ENCODE results near the gene NTN1. TPM values are rescaled to one million over a fixed set of nuclear protein-coding genes. Genes with fewer than 3 reads are reported as not detected.
"Not testable (repeated sequence)": the region's sequence is repeated elsewhere in the genome, so short reads cannot be mapped to it uniquely, and the experiment has no call there.

Gene NTN1
- total RNA-seq, 3 donors from 2014 or later (not counting 1 experiment from before 2014, with no cell fraction given) = 0.12 to 0.15 (median 0.14) TPM

GRCh38 chr17:8986295-8986694 is 35.0 kb upstream of the NTN1 start:
- no peaks in the 10 kb centered on the region for H3K9me3 Mint-ChIP-seq
- no peaks in the 10 kb centered on the region for H3K27me3 ChIP-seq (ENCODE audit: control insufficient read depth, insufficient read depth, low read length)
- H3K4me1 ChIP-seq (ENCODE audit: control insufficient read depth, insufficient read depth, low read length) = peaks cover 11% of the 10 kb centered on the region
- no peaks in the 10 kb centered on the region for H3K36me3 Mint-ChIP-seq
- no peak overlapping the region for H3K27ac ChIP-seq (ENCODE audit: low read length)
- no peak for DNase-seq
- intact Hi-C loops (cut with micrococcal nuclease) = no loop called here
- TF ChIP-seq, protein P1, sequence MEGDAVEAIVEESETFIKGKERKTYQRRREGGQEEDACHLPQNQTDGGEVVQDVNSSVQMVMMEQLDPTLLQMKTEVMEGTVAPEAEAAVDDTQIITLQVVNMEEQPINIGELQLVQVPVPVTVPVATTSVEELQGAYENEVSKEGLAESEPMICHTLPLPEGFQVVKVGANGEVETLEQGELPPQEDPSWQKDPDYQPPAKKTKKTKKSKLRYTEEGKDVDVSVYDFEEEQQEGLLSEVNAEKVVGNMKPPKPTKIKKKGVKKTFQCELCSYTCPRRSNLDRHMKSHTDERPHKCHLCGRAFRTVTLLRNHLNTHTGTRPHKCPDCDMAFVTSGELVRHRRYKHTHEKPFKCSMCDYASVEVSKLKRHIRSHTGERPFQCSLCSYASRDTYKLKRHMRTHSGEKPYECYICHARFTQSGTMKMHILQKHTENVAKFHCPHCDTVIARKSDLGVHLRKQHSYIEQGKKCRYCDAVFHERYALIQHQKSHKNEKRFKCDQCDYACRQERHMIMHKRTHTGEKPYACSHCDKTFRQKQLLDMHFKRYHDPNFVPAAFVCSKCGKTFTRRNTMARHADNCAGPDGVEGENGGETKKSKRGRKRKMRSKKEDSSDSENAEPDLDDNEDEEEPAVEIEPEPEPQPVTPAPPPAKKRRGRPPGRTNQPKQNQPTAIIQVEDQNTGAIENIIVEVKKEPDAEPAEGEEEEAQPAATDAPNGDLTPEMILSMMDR (IDR thresholded peaks at IDR 0.05) = peak; percentile 43
- H3K27ac Mint-ChIP-seq = peak overlapping the region; percentile 59 to 89
- no peaks in the 10 kb centered on the region for H3K27me3 Mint-ChIP-seq (ENCODE audit: low read depth in 2 of 2)
- H3K4me3 Mint-ChIP-seq = no peak overlapping the region
- H3K9me3 ChIP-seq (ENCODE audit: control insufficient read depth, insufficient read depth, low read length) = no peaks in the 10 kb centered on the region
- H3K36me3 ChIP-seq (ENCODE audit: control insufficient read depth, insufficient read depth, low read length) = no peaks in the 10 kb centered on the region
- peaks cover 13 to 21% of the 10 kb centered on the region in 2 donors for H3K4me1 Mint-ChIP-seq
- peak in 2 of 3 donors; percentile 36 to 44 for ATAC-seq
- H3K4me3 ChIP-seq (ENCODE audit: low read length) = no peak overlapping the region
- WGBS (ENCODE audit: insufficient coverage) = 38% methylated on average over 1 of the region's 2 CpGs

- H3K27ac Mint-ChIP-seq; H3K27me3 Mint-ChIP-seq (ENCODE audit: low read depth in 2 of 2); H3K27me3 ChIP-seq (ENCODE audit: control insufficient read depth, insufficient read depth, low read length); H3K9me3 ChIP-seq (ENCODE audit: control insufficient read depth, insufficient read depth, low read length); ATAC-seq; H3K27ac ChIP-seq (ENCODE audit: low read length); H3K4me3 Mint-ChIP-seq; H3K9me3 Mint-ChIP-seq; DNase-seq; H3K4me3 ChIP-seq (ENCODE audit: low read length); intact Hi-C loops (cut with micrococcal nuclease); H3K36me3 ChIP-seq (ENCODE audit: control insufficient read depth, insufficient read depth, low read length); H3K36me3 Mint-ChIP-seq: not testable (repeated sequence)
- peaks cover 18% of the 10 kb centered on the region for H3K4me1 ChIP-seq (ENCODE audit: control insufficient read depth, insufficient read depth, low read length)
- 100% methylated on average over 1 of the region's 2 CpGs for WGBS (ENCODE audit: insufficient coverage)
- H3K4me1 Mint-ChIP-seq = peaks cover 13 to 27% of the 10 kb centered on the region in 2 donors
Observed at GRCh38 chr17:8988263-8988935, 32.9 kb upstream of the NTN1 start.

DNA sequence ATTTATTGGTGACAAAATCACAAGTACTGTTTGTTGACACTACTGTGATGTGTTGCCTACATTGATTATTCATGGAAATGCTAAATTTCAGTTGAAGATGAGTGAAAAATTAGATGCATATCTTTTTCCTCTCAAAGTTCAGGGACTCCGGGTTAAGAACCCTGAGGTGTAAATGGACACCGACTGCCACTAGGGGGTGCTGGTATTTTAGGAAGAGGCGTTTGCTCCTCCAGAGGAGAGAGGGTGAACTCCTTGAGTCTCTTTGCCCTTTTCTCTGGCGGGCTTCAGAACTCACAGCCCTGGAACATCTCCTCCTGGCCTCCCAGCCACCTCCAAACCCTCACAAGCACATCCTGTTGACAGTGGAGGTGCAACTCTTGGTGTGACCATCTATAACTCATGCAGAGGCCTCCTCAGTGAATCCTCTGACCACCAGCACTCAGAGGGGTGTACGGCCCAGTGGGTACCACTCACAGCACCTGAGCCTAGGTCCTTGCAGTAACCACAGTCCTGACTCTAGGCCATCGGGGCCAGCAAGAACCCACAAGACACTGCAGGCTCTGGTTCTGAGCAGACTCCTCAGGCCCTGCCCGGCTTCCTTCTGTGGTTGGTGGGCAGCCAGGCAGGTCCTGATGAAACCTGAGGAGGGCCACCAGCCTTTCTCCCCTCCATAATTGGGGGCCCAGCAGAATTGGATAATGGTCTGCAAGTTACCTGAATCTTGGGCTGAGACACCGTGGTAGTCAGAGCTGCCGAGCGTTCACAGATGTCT is 29.6 kb upstream of the NTN1 start:
- H3K27me3 Mint-ChIP-seq (ENCODE audit: low read depth in 2 of 2) = peaks cover 0 to 3% of the 10 kb centered on the region in 2 donors
- TF ChIP-seq, protein P1 (IDR thresholded peaks at IDR 0.05) = peak; percentile 89
- H3K36me3 ChIP-seq (ENCODE audit: control insufficient read depth, insufficient read depth, low read length) = no peaks in the 10 kb centered on the region
- H3K4me3 ChIP-seq (ENCODE audit: low read length) = no peak overlapping the region
- WGBS (ENCODE audit: insufficient coverage) = 51% methylated on average over 10 of the region's 10 CpGs
- no peak overlapping the region for H3K27ac Mint-ChIP-seq
- intact Hi-C loops (cut with micrococcal nuclease) = no loop called here
- no peaks in the 10 kb centered on the region for H3K9me3 ChIP-seq (ENCODE audit: control insufficient read depth, insufficient read depth, low read length)
- H3K4me1 Mint-ChIP-seq = peaks cover 0 to 12% of the 10 kb centered on the region in 2 donors
- no peak overlapping the region for H3K4me3 Mint-ChIP-seq
- H3K27ac ChIP-seq (ENCODE audit: low read length) = no peak overlapping the region
- no peaks in the 10 kb centered on the region for H3K36me3 Mint-ChIP-seq
- ATAC-seq (peak; percentile 79 to 87 (median 81)), DNase-seq (peak; percentile 44 to 83)
- no peaks in the 10 kb centered on the region for H3K9me3 Mint-ChIP-seq
- peaks cover 6% of the 10 kb centered on the region for H3K4me1 ChIP-seq (ENCODE audit: control insufficient read depth, insufficient read depth, low read length)
- H3K27me3 ChIP-seq (ENCODE audit: control insufficient read depth, insufficient read depth, low read length) = no peaks in the 10 kb centered on the region

GRCh38 chr17:8994319-8994718 is 27.0 kb upstream of the NTN1 start:
- Mint-ChIP-seq H3K27me3 (ENCODE audit: low read depth in 2 of 2) (peaks cover 0 to 7% of the 10 kb centered on the region in 2 donors), H3K27ac (no peak overlapping the region), H3K9me3 (no peaks in the 10 kb centered on the region), H3K4me1 (peaks cover 0 to 12% of the 10 kb centered on the region in 2 donors), H3K4me3 (no peak overlapping the region), H3K36me3 (no peaks in the 10 kb centered on the region)
- Histone ChIP-seq H3K36me3 (ENCODE audit: control insufficient read depth, insufficient read depth, low read length) (no peaks in the 10 kb centered on the region), H3K4me1 (ENCODE audit: control insufficient read depth, insufficient read depth, low read length) (peaks cover 6% of the 10 kb centered on the region), H3K4me3 (ENCODE audit: low read length) (no peak overlapping the region), H3K27me3 (ENCODE audit: control insufficient read depth, insufficient read depth, low read length) (no peaks in the 10 kb centered on the region), H3K27ac (ENCODE audit: low read length) (no peak overlapping the region), H3K9me3 (ENCODE audit: control insufficient read depth, insufficient read depth, low read length) (no peaks in the 10 kb centered on the region)
- TF ChIP-seq, protein P1 (IDR thresholded peaks at IDR 0.05) = peak; percentile 47
- WGBS (ENCODE audit: insufficient coverage) = 70% methylated on average over 7 of the region's 7 CpGs
- DNase-seq (peak in 1 of 2 donors; percentile 50), ATAC-seq (peak; percentile 56 to 73 (median 70))
- intact Hi-C loops (cut with micrococcal nuclease) = no loop called here

All from natural killer cell (primary cell).